K562 (cell line): ENCODE measurements around the gene CMTR1. TPM values are rescaled to one million over a fixed set of nuclear protein-coding genes. Genes with fewer than 3 reads are reported as not detected.

Experiments used
- CREM ChIP-seq: IDR thresholded peaks from 2 replicates; pipeline ENCODE4 v1.6.1; 2014; ENCODE audit warnings: antibody characterized with exemption, low read depth
- CXXC5 ChIP-seq: fragments of 250-450 bp; sonication (Bioruptor Pico); IDR thresholded peaks from 2 replicates; pipeline ENCODE4 v1.8.0; 2022; ENCODE audit warnings: inconsistent platforms, mild to moderate bottlenecking, moderate library complexity
- HDAC2 ChIP-seq: fragments of 450-650 bp; IDR thresholded peaks from 2 replicates; pipeline ENCODE4 v1.6.1; 2016; ENCODE audit warnings: mild to moderate bottlenecking
- MECOM ChIP-seq: fragments of 250-450 bp; sonication (Bioruptor Pico); IDR thresholded peaks from 2 replicates; pipeline ENCODE4 v1.8.0; 2022; ENCODE audit warnings: inconsistent platforms
- STAT5A ChIP-seq: IDR thresholded peaks from 2 replicates; pipeline ENCODE4 v1.6.1; 2012; ENCODE audit warnings: low read length, inconsistent platforms, borderline replicate concordance
- TAL1 ChIP-seq: fragments of 450-650 bp; IDR thresholded peaks from 2 replicates; pipeline ENCODE4 v1.6.1; 2016; ENCODE audit warnings: mild to moderate bottlenecking
- TEAD1 ChIP-seq, 2 experiments: fragments of 450-650 bp in 1 of 2; sonication (generic) in 1 of 2; formaldehyde crosslinking; IDR thresholded peaks; 2 replicates each; pipeline versions ENCODE4 v1.4.0 to v1.8.0; 2020 to 2022; ENCODE audit warnings: mild to moderate bottlenecking in 2 of 2, missing genetic modification reagents in 1 of 2
- ZNF584 ChIP-seq: fragments of 200-800 bp; sonication (Bioruptor generic); IDR thresholded peaks from 2 replicates; pipeline ENCODE4 v1.6.1; 2016; ENCODE audit warnings: low read depth, mild to moderate bottlenecking, missing genetic modification characterization, missing compliant biosample characterization
- ZNF589 ChIP-seq: fragments of 200-800 bp; sonication (Bioruptor generic); IDR thresholded peaks from 2 replicates; pipeline ENCODE4 v1.6.1; 2016; ENCODE audit warnings: low read depth, missing genetic modification characterization, missing compliant biosample characterization
- ZNF76 ChIP-seq: fragments of 250-450 bp; sonication (Bioruptor Pico); IDR thresholded peaks from 2 replicates; pipeline ENCODE4 v1.4.0; 2020; ENCODE audit warnings: mild to moderate bottlenecking, moderate library complexity, borderline replicate concordance
- polyA plus RNA-seq, 8 experiments: library from polyadenylated mRNA; depleted of rRNA in 4 of 8; stranded (reverse) in 5 of 8; unstranded in 3 of 8; fragments of >200 nt; fragmentation: Nextera tagmentation in 2 of 8; fragmentation: Illumina TruSeq in 1 of 8; extraction: Ambion mirVana in 2 of 8; extraction: Trizol in 1 of 8; gene quantifications; 2 replicates each; pipeline versions ENCODE4 v1.2.1 to v1.2.3, GENCODE V29; 2011 to 2014; ENCODE audit warnings: inconsistent platforms in 1 of 8, missing spikeins in 1 of 8
- total RNA-seq, 7 experiments: library from RNA; depleted of rRNA in 6 of 7; stranded (reverse); fragments of >200 nt in 6 of 7; fragmentation: Illumina TruSeq in 2 of 7; extraction: Trizol in 2 of 7; gene quantifications; 2 replicates each; pipeline versions ENCODE4 v1.2.1 to v1.2.3, GENCODE V29; 2011 to 2021; ENCODE audit warnings: low replicate concordance in 1 of 7
- TF ChIP-seq, protein P1 (sequence below): fragments of 200-800 bp; sonication (Bioruptor generic); IDR thresholded peaks from 2 replicates; pipeline ENCODE4 v1.6.1; 2017; ENCODE audit warnings: missing genetic modification characterization, missing compliant biosample characterization
- TF ChIP-seq, protein P2 (sequence below): fragments of 450-650 bp; IDR thresholded peaks from 2 replicates; pipeline ENCODE4 v1.6.1; 2016; ENCODE audit warnings: mild to moderate bottlenecking

Gene CMTR1
- total and polyA plus RNA-seq, 9 of the 15 experiments (the other 6 are each of a cell fraction or from before 2014, with no cell fraction given), result 2.9 to 63.5 (median 49.5) TPM

DNA sequence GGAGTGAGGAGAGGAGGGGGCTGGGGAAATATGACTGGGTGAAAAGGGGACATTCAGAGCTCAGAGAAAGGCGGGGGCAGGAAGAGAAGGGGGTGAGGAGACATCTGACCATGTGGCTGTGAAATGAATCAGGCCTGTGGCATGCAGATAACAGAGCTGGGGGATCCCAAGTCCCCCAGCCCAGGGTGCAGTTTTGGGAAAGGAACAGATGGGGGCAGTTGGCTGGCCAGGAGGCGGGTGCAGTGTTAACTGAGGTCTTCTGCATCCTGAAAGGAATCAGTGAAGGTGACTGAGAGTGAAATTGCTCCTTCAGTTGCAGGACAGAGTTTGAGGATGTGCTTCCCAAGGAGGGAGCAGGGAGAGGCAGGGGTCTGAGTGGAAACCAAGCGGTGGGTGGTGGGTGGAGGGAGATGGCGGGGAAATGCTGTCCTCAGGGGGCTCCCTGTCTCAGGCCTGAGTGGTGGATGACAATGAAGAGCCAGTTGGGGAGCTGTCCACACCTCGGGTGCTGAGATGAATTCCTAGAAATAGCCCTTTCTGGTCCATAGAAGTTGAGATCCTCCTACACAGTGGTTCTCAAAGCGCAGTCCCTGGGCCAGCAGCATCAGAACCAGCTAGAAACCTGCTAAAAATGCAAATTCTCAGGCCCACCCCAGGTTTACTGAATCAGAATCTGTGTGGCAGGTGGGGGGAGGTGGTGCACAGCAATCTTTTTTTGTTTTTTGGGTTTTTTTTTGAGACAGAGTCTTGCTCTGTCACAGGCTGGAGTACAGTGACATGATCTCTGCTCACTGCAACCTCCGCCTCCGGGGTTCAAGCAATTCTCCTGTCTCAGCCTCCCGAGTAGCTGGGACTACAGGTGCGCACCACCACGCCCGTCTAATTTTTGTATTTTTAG, 92.7 kb downstream of the CMTR1 start (continued):
- TF ChIP-seq ZNF589 (peak; percentile 65; the same call in 1 of the 2 replicates), TAL1 (no peak), TEAD1 (CRISPR knock-in tag; IDR thresholded peaks at IDR 0.05) (peak in 1 of 2 experiments; percentile 52; a peak in 1 of 4 replicates), STAT5A (peak; percentile 44), CREM (peak; percentile 16; the same call in 1 of the 2 replicates), CXXC5 (CRISPR knock-in tag) (peak; percentile 50; the same call in 1 of the 2 replicates), MECOM (CRISPR knock-in tag) (0 out of 2 replicates have a peak, but pooled peaks have one; percentile 29), ZNF76 (CRISPR knock-in tag) (no peak), ZNF584 (CRISPR knock-in tag) (0 out of 2 replicates have a peak, but pooled peaks have one; percentile 59), HDAC2 (peak; percentile 60; the same call in 1 of the 2 replicates)
- TF ChIP-seq, protein P1, sequence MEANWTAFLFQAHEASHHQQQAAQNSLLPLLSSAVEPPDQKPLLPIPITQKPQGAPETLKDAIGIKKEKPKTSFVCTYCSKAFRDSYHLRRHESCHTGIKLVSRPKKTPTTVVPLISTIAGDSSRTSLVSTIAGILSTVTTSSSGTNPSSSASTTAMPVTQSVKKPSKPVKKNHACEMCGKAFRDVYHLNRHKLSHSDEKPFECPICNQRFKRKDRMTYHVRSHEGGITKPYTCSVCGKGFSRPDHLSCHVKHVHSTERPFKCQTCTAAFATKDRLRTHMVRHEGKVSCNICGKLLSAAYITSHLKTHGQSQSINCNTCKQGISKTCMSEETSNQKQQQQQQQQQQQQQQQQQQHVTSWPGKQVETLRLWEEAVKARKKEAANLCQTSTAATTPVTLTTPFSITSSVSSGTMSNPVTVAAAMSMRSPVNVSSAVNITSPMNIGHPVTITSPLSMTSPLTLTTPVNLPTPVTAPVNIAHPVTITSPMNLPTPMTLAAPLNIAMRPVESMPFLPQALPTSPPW (CRISPR knock-in tag), result peak; percentile 47
- TF ChIP-seq, protein P2, sequence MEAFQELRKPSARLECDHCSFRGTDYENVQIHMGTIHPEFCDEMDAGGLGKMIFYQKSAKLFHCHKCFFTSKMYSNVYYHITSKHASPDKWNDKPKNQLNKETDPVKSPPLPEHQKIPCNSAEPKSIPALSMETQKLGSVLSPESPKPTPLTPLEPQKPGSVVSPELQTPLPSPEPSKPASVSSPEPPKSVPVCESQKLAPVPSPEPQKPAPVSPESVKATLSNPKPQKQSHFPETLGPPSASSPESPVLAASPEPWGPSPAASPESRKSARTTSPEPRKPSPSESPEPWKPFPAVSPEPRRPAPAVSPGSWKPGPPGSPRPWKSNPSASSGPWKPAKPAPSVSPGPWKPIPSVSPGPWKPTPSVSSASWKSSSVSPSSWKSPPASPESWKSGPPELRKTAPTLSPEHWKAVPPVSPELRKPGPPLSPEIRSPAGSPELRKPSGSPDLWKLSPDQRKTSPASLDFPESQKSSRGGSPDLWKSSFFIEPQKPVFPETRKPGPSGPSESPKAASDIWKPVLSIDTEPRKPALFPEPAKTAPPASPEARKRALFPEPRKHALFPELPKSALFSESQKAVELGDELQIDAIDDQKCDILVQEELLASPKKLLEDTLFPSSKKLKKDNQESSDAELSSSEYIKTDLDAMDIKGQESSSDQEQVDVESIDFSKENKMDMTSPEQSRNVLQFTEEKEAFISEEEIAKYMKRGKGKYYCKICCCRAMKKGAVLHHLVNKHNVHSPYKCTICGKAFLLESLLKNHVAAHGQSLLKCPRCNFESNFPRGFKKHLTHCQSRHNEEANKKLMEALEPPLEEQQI, result peak; percentile 86
